ENCODE data around the gene TASL.

DNA sequence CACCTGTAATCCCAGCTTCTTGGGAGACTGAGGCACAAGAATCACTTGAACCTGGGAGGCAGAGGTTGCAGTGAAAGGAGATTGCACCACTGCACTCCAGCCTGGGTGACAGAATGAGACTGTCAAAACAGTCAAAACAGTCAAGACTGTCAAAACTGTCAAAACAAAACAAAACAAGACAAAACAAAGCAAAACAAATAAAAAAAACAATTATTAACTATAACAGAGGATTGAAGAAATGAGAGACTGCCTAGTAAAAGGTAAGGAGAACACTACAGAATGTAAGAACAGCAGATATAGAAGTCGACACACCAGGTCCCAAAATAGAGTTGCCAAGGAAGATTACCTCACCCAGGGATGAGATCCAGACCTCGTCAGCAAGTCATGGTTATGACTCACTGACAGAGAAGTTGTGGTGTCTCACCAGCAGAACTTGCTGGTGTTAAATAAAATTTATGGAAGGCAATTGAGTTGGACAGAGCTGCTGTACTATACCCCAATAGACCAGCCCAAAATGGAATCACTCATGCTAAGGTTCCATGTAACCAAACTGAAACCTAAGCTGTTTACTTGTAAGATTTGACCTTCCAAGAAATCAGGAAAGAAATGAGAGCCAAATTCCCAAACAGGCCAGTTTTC is 43.5 kb upstream of the TASL start:
- TF ChIP-seq ZNF777 (tag by site-specific recombination; IDR thresholded peaks at IDR 0.05; ENCODE audit: borderline replicate concordance), result no peak
- TF ChIP-seq, protein P1, sequence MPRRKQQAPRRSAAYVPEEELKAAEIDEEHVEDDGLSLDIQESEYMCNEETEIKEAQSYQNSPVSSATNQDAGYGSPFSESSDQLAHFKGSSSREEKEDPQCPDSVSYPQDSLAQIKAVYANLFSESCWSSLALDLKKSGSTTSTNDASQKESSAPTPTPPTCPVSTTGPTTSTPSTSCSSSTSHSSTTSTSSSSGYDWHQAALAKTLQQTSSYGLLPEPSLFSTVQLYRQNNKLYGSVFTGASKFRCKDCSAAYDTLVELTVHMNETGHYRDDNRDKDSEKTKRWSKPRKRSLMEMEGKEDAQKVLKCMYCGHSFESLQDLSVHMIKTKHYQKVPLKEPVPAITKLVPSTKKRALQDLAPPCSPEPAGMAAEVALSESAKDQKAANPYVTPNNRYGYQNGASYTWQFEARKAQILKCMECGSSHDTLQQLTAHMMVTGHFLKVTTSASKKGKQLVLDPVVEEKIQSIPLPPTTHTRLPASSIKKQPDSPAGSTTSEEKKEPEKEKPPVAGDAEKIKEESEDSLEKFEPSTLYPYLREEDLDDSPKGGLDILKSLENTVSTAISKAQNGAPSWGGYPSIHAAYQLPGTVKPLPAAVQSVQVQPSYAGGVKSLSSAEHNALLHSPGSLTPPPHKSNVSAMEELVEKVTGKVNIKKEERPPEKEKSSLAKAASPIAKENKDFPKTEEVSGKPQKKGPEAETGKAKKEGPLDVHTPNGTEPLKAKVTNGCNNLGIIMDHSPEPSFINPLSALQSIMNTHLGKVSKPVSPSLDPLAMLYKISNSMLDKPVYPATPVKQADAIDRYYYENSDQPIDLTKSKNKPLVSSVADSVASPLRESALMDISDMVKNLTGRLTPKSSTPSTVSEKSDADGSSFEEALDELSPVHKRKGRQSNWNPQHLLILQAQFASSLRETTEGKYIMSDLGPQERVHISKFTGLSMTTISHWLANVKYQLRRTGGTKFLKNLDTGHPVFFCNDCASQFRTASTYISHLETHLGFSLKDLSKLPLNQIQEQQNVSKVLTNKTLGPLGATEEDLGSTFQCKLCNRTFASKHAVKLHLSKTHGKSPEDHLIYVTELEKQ (tag by site-specific recombination; IDR thresholded peaks at IDR 0.05; ENCODE audit: borderline replicate concordance), result no peak

Measured in HEK293 (cell line).